CD14-positive monocyte (primary cell): ENCODE data around the gene SEL1L3. TPM values are rescaled to one million over a fixed set of nuclear protein-coding genes. Genes with fewer than 3 reads are reported as not detected.

Experiments used
- DNase-seq, 3 donors: peaks; one replicate each; pipeline ENCODE4 v3.0.0-alpha.2; 2011 to 2022
- H2AFZ ChIP-seq: 2 replicates; pipeline ENCODE4 v1.6.0; 2012; ENCODE audit warnings: mild to moderate bottlenecking, low read depth, low read length, inconsistent platforms; ENCODE audit not compliant: insufficient read depth, poor library complexity, severe bottlenecking
- H3K27ac ChIP-seq, 2 donors: 1 replicate in 1 of 2; 2 replicates in 1 of 2; pipeline ENCODE4 v1.5.1; 2012 to 2013; ENCODE audit warnings: low read length in 2 of 2, control low read depth in 1 of 2, inconsistent platforms in 1 of 2, low read depth in 1 of 2, mild to moderate bottlenecking in 1 of 2
- H3K27me3 ChIP-seq, 2 donors: one replicate each; pipeline versions ENCODE4 v1.6.0 to v1.6.1; 2011 to 2013; ENCODE audit warnings: low read length in 2 of 2; ENCODE audit not compliant: control insufficient read depth in 2 of 2, insufficient read depth in 2 of 2
- H3K36me3 ChIP-seq, 2 donors: replicated peaks in 1 of 2; 1 replicate in 1 of 2; 2 replicates in 1 of 2; pipeline versions ENCODE4 v1.5.1 to v1.6.1; 2012 to 2013; ENCODE audit warnings: low read length in 2 of 2, control low read depth in 1 of 2, inconsistent platforms in 1 of 2, mild to moderate bottlenecking in 1 of 2; ENCODE audit not compliant: insufficient read depth in 2 of 2, control insufficient read depth in 1 of 2
- H3K4me1 ChIP-seq, 2 donors: 1 replicate in 1 of 2; 2 replicates in 1 of 2; pipeline versions ENCODE4 v1.5.1 to v1.6.1; 2012 to 2013; ENCODE audit warnings: low read length in 2 of 2, control low read depth in 1 of 2, inconsistent platforms in 1 of 2, mild to moderate bottlenecking in 1 of 2, moderate library complexity in 1 of 2; ENCODE audit not compliant: insufficient read depth in 2 of 2, control insufficient read depth in 1 of 2
- H3K4me2 ChIP-seq: replicated peaks from 2 replicates; pipeline ENCODE3; 2012; ENCODE audit warnings: low read length, moderate library complexity, mild to moderate bottlenecking; ENCODE audit not compliant: poor library complexity, severe bottlenecking; ENCODE audit errors: extremely low read depth
- H3K4me3 ChIP-seq, 3 experiments: fragments of 200-600 bp in 1 of 3; sonication (generic) in 1 of 3; replicated peaks in 1 of 3; 1 replicate in 2 of 3; 2 replicates in 1 of 3; pipeline ENCODE4 v1.5.1; 2011 to 2013; ENCODE audit warnings: low read length in 3 of 3, mild to moderate bottlenecking in 3 of 3, control low read depth in 2 of 3, low read depth in 2 of 3, inconsistent platforms in 1 of 3, moderate library complexity in 1 of 3
- H3K79me2 ChIP-seq: 2 replicates; pipeline ENCODE4 v1.6.0; 2012; ENCODE audit warnings: mild to moderate bottlenecking, control low read depth, inconsistent platforms, low read length, moderate library complexity; ENCODE audit not compliant: insufficient read depth
- H3K9ac ChIP-seq: 2 replicates; pipeline ENCODE4 v1.6.0; 2017; ENCODE audit warnings: low read length, mild to moderate bottlenecking; ENCODE audit not compliant: insufficient read depth, poor library complexity, severe bottlenecking
- H3K9me3 ChIP-seq, 2 donors: replicated peaks in 1 of 2; 1 replicate in 1 of 2; 2 replicates in 1 of 2; pipeline versions ENCODE4 v1.5.1 to v1.6.1; 2012 to 2013; ENCODE audit warnings: low read length in 2 of 2, control low read depth in 1 of 2; ENCODE audit not compliant: control insufficient read depth in 1 of 2, insufficient read depth in 1 of 2
- H4K20me1 ChIP-seq: 2 replicates; pipeline ENCODE4 v1.6.0; 2012; ENCODE audit warnings: mild to moderate bottlenecking, low read length, control low read depth, moderate library complexity; ENCODE audit not compliant: insufficient read depth
- H3K27ac Mint-ChIP-seq, 7 donors: one replicate each; pipeline ENCODE4 v1.8.0; 2020; ENCODE audit warnings: mild to moderate bottlenecking in 7 of 7, mixed read lengths in 7 of 7, moderate library complexity in 6 of 7, inconsistent platforms in 2 of 7
- H3K27me3 Mint-ChIP-seq, 3 donors: one replicate each; pipeline ENCODE4 v1.8.0; 2021 to 2022; ENCODE audit warnings: low read depth in 3 of 3, mild to moderate bottlenecking in 3 of 3, mixed read lengths in 3 of 3, moderate library complexity in 3 of 3, inconsistent platforms in 1 of 3
- H3K36me3 Mint-ChIP-seq, 2 donors: one replicate each; pipeline ENCODE4 v1.8.0; 2020; ENCODE audit warnings: mixed read lengths in 2 of 2, inconsistent platforms in 1 of 2, mild to moderate bottlenecking in 1 of 2
- H3K4me1 Mint-ChIP-seq: one replicate; pipeline ENCODE4 v1.8.0; 2020; ENCODE audit warnings: mild to moderate bottlenecking, mixed read lengths
- H3K4me3 Mint-ChIP-seq, 2 donors: one replicate each; pipeline ENCODE4 v1.8.0; 2020; ENCODE audit warnings: mild to moderate bottlenecking in 2 of 2, mixed read lengths in 2 of 2, moderate library complexity in 1 of 2
- H3K9me3 Mint-ChIP-seq, 7 donors: one replicate each; pipeline ENCODE4 v1.8.0; 2020 to 2022; ENCODE audit warnings: mixed read lengths in 7 of 7, mild to moderate bottlenecking in 6 of 7, moderate library complexity in 6 of 7, inconsistent platforms in 2 of 7
- WGBS: methylation state at CpG from one replicate; pipeline ENCODE4 v1.1.5; 2013; ENCODE audit warnings: missing lambda C conversion rate; ENCODE audit not compliant: insufficient coverage; 5-methylcytosine and 5-hydroxymethylcytosine counted together
- intact Hi-C, 2 donors: fragments of 100-400 bp; cut with micrococcal nuclease; formaldehyde crosslinking; loops; one replicate each; pipeline versions ENCODE4 v1.15.0 to v1.15.1; 2023
- polyA plus RNA-seq, 3 donors: library from polyadenylated mRNA; depleted of rRNA in 1 of 3; unstranded in 2 of 3; stranded (reverse) in 1 of 3; fragments of 300-500 nt in 2 of 3; fragments of >200 nt in 1 of 3; fragmentation: Illumina TruSeq in 2 of 3; gene quantifications; 1 replicate in 2 of 3; 2 replicates in 1 of 3; pipeline ENCODE4 v1.2.3, GENCODE V29; 2012 to 2021
- TF ChIP-seq, protein P1 (sequence below): fragments of 200-600 bp; IDR thresholded peaks from one replicate; pipeline ENCODE4 v1.8.0; 2022; ENCODE audit warnings: antibody characterized with exemption, mild to moderate bottlenecking

SEL1L3 gene
- polyA plus RNA-seq, 3 donors = 0.61 to 2.2 (median 1.7) TPM

- no peak overlapping the region for H3K4me2 ChIP-seq
- intact Hi-C loops = loop anchor here in 1 of 2 donors (5.0 kb wide), 1 partner anchor 34 kb away; no protein-coding TSS in a partner anchor
- peaks cover 6% of the 10 kb centered on the region for H3K4me1 Mint-ChIP-seq
Observed at GRCh38 chr4:25873632-25874129, 10.9 kb upstream of the SEL1L3 start.

DNA sequence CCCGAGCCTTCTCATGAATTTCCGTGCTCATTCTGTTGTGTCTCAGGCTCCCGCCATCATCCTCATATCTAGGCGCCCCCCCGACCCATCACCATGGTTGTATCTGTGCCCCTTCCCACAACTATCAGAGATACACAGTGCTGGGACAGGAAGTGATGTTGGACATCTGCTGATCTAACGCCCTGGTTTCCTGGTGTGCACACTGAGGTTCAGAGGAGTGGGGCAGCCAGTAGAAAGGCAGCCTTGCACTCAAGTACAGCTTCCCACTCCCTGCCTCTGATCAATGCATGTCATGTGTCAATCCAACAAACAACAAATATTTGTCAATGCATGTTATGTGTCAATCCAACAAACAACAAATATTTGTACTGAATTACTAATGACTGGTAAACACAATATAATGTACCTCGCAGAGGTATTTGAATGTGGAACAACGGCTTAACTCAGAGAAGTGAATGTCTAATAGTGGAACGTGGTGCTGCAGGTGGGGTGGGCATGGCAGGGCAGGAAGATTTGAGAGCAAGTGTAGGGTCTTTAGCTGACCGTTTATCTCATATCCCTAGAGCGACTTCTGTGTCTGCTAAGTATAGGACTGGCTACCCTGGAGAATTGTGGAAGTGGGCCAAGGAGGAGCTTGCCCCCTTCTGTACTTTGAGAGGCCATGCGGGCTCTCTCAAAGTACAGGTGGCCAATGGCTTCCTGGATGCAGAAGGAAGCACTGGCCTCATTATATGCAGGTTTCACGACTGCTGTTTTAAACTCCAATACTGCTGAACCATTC is 10.3 kb upstream of the SEL1L3 start:
- peaks cover under 1 to 3% of the 10 kb centered on the region in 2 donors for H3K4me1 ChIP-seq
- H3K4me3 Mint-ChIP-seq = no peak overlapping the region
- peaks cover under 1% of the 10 kb centered on the region for H3K4me1 Mint-ChIP-seq
- intact Hi-C loops = loop anchor here in 1 of 2 donors (5.0 kb wide), 1 partner anchor 34 kb away; no protein-coding TSS in a partner anchor
- no peaks in the 10 kb centered on the region for H4K20me1 ChIP-seq
- peaks cover 0 to 2% (median 0%) of the 10 kb centered on the region in 3 donors for H3K27me3 Mint-ChIP-seq
- no peak overlapping the region for H3K9ac ChIP-seq
- H3K27ac Mint-ChIP-seq = peak overlapping the region in 1 of 7 donors; percentile 81
- H3K36me3 Mint-ChIP-seq = no peaks in the 10 kb centered on the region
- H3K4me2 ChIP-seq = no peak overlapping the region
- DNase-seq = no peak
- no peaks in the 10 kb centered on the region for H3K9me3 ChIP-seq
- H3K4me3 ChIP-seq = no peak overlapping the region
- H2AFZ ChIP-seq = no peak overlapping the region
- no peaks in the 10 kb centered on the region for H3K27me3 ChIP-seq
- TF ChIP-seq, protein P1, sequence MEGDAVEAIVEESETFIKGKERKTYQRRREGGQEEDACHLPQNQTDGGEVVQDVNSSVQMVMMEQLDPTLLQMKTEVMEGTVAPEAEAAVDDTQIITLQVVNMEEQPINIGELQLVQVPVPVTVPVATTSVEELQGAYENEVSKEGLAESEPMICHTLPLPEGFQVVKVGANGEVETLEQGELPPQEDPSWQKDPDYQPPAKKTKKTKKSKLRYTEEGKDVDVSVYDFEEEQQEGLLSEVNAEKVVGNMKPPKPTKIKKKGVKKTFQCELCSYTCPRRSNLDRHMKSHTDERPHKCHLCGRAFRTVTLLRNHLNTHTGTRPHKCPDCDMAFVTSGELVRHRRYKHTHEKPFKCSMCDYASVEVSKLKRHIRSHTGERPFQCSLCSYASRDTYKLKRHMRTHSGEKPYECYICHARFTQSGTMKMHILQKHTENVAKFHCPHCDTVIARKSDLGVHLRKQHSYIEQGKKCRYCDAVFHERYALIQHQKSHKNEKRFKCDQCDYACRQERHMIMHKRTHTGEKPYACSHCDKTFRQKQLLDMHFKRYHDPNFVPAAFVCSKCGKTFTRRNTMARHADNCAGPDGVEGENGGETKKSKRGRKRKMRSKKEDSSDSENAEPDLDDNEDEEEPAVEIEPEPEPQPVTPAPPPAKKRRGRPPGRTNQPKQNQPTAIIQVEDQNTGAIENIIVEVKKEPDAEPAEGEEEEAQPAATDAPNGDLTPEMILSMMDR = no peak
- no peaks in the 10 kb centered on the region for H3K36me3 ChIP-seq
- H3K79me2 ChIP-seq = no peaks in the 10 kb centered on the region
- H3K9me3 Mint-ChIP-seq = peaks cover 0 to 2% (median 0%) of the 10 kb centered on the region in 7 donors
- 85% methylated on average over 5 of the region's 13 CpGs for WGBS
- no peak overlapping the region for H3K27ac ChIP-seq

More at GRCh38 chr4:25873632-25874129, 10.9 kb upstream of the SEL1L3 start:
- TF ChIP-seq, protein P1 = no peak
- Mint-ChIP-seq H3K27me3 (no peaks in the 10 kb centered on the region), H3K9me3 (peaks cover 0 to 2% (median 0%) of the 10 kb centered on the region in 7 donors), H3K36me3 (no peaks in the 10 kb centered on the region), H3K4me3 (no peak overlapping the region), H3K27ac (no peak overlapping the region)
- Histone ChIP-seq H3K9ac (no peak overlapping the region), H3K36me3 (no peaks in the 10 kb centered on the region), H2AFZ (no peak overlapping the region), H3K27me3 (no peaks in the 10 kb centered on the region), H3K4me1 (peaks cover 7 to 9% of the 10 kb centered on the region in 2 donors), H3K27ac (no peak overlapping the region), H4K20me1 (no peaks in the 10 kb centered on the region), H3K79me2 (no peaks in the 10 kb centered on the region), H3K4me3 (no peak overlapping the region), H3K9me3 (no peaks in the 10 kb centered on the region)
- WGBS = 100% methylated on average over 1 of the region's 7 CpGs
- DNase-seq = no peak
